Stimulated activated CD4-positive, alpha-beta T cell treated with anti-CD3 and anti-CD28 coated beads, Interleukin-15, amount 100 ng/mL, for 1 hour (primary cell): ENCODE measurements around the gene SERPINI1.

Experiments
- DNase-seq, 2 donors: peaks; one replicate each; pipeline ENCODE4 v3.0.0-alpha.2; 2020; ENCODE audit warnings: low read depth in 1 of 2, low spot score in 1 of 2

Gene SERPINI1

GRCh38 chr3:167844528-167844927 is 109.0 kb downstream of the SERPINI1 start:
- DNase-seq, result no peak

DNA sequence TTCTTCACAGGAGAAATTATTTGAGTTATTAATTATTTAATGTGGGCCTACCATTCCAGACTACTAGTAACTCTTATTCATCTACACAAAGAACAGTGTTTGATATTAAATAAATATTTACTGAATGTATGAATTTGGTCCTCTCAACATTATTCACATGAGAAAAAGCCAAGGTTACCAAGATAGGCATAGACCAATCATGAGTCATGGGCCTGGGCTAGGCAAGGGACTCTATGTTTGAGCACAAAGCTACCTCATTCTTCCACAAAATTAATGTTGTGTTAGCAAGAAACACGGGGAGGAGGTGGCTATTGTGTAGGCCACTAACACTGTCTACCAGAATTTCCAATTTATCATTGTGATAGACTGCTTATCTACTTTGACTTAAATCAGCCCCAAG is 115.7 kb downstream of the SERPINI1 start:
- DNase-seq, result no peak

DNA sequence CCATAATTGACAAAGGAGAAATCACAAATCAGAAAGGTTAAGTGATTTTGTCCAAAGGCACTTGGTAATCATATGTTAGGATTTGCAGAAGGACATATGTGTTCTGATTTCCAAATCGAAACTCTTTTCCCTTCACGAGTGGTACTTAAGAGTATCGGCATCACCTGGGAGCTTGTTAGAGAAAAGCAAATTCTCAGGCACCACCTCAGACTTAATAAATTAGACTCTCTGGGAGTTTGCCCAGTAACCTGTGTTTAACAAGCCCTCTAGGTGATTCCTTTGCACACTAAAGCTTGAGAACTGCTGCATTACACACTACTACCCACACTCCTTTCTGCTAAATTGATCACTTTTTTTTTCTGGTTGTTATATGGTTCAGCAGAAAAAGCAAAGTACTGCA is 116.2 kb downstream of the SERPINI1 start:
- DNase-seq, result no peak

- no peak for DNase-seq
Measured at GRCh38 chr3:167852216-167852615, 116.7 kb downstream of the SERPINI1 start.

GRCh38 chr3:167854063-167854462 is 118.5 kb downstream of the SERPINI1 start:
- DNase-seq, result no peak

DNA sequence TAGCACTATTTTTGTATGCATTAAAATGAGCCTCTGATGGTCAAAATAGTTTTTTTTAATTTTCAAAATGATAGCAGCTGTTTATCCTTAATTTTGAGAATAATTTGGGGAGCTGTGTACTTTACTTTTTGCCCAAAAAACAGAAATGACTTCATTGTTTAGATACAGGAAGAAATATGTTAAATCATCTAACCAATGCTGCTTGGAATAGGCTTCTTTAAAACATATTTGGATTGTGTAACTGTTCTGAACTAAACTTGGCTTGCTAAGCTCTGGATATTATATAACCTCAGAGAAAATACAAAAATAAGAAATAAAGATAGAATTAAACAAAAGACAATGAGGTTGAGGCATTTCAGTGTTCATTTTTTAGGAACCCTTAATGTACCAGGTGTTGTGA is 119.3 kb downstream of the SERPINI1 start:
- no peak for DNase-seq

- DNase-seq, result no peak
Measured at GRCh38 chr3:167855306-167855705, 119.8 kb downstream of the SERPINI1 start.

- no peak for DNase-seq
Measured at GRCh38 chr3:167858865-167859264, 123.3 kb downstream of the SERPINI1 start.

DNA sequence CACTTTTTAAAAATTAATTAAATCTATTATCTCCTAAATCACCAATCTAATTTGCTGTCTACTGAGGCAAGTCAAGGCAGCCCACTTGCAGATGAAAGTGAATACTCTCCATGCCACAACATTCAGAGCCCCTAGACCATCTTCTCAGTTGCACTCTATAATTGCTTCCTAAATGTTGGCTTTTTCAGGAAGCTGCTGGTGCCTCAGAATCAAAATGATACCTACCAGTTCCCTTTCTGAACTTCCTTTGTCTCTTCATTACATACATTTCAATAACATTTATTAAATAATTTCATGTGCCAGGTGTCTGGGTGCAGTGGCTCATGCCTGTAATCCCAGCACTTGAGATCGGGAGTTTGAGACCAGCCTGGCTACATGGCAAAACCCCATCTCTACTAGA is 124.1 kb downstream of the SERPINI1 start:
- no peak for DNase-seq

DNA sequence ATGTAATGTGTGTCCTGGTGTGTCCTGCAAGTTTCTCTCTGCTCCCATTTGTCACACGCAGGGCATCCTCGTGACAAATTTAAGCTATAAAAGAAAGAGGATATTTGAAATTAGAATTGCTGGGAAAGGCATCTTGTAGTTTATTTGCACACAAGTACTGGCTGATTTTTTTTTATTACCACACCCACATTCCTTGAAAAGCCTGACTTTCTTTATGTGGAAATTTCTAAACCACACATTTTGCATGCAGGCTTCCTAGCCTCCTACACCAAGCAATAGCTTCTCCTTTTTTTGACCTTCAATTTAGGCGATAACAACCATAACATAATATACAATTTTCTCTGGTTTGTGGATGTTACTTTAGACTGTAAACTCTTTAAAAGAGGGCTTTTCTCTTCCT is 126.1 kb downstream of the SERPINI1 start:
- DNase-seq, result no peak

DNA sequence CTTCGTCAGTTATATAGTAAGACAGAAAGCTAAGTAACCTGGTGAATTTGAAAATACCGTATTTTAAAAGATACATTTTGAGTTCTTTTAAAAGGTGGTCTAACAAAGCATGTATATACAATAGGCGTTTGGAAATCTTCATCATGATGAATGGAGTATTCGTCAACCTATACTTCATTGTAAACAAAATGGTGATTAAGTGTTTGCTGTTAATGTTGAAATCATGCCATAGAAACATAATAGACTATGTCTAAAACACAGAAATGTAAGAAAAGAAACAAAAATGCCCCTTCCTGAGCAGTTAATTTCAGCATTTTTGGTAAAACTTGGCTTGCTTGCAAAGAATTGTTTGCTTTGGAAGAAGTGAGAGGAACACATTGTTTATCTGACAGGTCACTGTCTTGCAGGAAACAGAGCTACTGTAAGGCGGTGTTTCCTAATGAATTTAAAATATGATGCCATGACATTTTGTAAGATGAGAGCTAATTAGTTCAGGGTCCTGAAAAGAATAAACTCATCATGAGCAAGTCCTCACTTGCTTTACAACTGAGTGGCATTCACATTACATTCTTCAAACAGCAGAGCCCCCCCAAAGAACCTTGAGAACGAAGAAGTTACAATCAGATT is 126.7 kb downstream of the SERPINI1 start:
- no peak for DNase-seq

DNA sequence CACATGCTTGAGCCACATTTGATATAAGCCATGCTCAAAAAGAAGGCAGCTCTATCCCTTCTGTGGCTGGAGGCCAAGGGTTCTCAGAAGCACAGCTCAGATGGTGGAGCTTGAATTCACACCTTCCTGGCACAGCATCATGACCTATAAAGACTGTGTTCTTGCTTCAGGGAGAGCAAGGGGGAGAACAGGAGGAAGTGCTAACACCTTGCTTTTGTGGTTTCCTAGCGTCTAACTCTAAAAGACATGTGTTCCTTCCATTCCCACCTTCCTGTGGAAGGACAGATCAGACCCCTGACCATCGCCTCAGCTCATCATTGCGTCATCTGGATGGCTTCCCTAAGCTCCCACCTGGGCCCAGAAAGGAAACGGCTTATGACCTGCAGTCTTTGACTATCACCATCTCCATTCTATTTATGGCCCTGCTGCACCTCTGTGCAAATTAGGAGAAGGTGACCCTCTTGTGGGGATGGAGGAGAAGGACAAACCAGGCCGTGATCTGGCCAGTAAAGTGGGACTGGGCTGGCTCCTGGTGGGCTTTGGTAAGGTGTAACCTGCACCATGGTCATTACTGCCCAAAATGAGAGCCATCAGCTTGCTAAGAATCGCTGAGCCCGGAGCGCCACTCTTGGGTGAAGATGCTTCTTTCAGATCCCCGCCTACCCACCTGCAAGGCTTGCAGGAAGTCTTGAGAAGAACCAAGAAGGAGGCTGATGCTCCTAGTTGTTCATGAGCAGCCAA is 128.5 kb downstream of the SERPINI1 start:
- DNase-seq, result no peak

DNA sequence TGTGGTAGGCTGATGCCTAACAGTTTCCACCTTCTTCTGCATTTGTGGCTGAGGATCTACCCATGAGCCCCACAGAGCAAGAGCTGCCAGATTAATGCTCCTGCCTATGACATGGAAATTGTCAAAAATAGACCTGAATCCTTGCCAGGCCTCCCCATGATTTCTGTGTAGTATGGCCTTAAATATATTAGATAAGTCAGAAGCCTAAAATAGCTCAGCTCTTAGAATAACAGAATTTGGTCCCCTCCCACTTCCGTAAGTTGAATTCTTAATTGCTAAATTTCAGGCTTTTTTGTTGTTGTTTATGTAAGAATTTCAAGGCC is 129.0 kb downstream of the SERPINI1 start:
- DNase-seq, result no peak

DNA sequence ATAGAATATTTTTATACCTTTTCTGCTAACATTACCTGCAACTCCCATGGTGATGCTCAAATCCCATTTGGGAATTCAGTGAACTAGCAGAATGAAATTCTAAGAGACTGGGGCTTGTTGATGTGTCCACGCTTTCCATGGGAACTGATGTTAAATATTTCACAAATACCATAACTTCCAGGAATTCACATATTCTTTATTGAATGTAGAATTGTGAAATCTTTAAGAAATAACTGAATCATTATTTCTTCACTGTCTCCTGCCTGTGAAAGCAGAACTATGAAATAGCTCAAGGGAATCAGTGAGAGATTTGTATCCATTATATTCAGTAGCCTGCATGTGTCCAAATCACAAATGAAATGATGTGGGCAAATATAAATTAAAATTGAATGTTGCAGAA is 130.8 kb downstream of the SERPINI1 start:
- DNase-seq, result no peak

GRCh38 chr3:167867981-167868380 is 132.5 kb downstream of the SERPINI1 start:
- DNase-seq, result no peak

DNA sequence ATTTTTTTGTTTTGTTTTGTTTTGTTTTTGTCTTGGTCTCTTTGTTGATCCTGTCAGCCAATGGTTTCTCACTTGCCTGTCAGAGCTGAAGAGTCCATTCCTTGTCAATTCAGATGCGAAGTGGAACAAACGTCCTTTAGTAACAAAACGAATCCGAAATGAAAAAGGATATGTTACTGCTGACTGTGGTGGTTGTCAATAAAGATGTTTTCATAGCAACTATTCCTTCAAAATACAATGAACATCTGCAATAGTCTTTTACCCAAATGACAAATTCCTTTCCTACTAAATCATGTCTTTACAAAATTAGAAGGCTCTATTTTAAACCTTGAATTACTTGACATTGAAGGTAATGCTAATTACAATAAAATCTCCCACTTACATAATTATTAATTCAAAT is 134.7 kb downstream of the SERPINI1 start:
- DNase-seq, result no peak

DNA sequence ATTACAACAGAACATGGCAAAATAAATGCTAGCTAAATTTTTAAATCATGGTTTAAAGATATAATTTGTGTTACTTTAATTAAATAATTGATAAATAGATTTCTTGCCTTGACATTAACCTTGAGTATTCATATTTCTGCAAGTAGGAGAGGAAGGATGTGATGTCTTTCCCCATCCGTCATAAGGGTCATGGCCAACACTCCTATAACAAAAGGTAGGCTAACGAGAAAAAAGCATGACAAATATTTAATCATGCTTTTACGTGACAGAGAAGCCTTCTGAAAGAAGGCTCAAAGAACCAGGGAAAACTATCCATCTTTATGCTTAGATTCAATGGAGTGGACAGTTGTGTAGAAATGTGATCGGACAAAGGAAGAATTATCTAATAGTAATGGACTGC is 135.2 kb downstream of the SERPINI1 start:
- no peak for DNase-seq

GRCh38 chr3:167872032-167872431 is 136.5 kb downstream of the SERPINI1 start:
- DNase-seq, result no peak

DNA sequence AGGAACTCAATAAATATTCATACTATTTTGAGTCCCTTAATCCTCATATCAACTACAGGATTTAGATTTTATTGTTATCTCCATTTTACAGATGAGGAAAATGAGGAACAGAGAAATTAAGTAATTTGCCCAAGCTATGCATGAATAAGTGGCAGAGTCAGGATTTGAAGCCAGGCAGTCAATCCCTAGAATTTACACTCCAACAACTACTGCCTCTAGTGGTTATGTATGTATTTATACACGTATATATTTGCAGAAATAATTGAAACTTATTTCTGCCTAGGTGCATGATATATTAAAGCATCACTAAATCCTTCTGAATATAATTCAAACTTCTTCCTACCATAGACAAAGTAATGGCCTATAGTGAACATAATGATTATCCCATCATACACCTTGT is 137.4 kb downstream of the SERPINI1 start:
- no peak for DNase-seq

- DNase-seq, result no peak
Measured at GRCh38 chr3:167874671-167875372, 139.3 kb downstream of the SERPINI1 start.
